ENCODE measurements around the gene COL1A2. TPM values are rescaled to one million over a fixed set of nuclear protein-coding genes. Genes with fewer than 3 reads are reported as not detected.

The COL1A2 gene
- total RNA-seq, 2 donors from 2014 or later: 0.31 to 0.56 TPM

DNA sequence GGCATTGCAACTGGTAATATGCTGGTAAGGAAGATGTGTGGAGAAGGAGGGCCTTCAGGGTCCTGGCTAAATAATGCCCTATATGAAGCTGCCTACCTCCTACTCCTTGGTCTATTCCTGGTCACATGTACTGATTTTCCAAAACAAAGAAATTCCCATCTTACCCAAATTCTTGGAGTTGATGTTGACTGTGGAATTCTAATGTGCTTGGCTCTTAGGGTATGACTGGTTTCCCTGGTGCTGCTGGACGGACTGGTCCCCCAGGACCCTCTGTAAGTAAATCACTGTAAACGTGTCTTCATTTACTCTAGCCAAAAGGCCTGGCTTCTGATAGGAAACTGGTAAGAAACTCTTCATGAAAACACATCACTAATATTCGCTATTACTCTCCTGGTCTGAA is 27.0 kb downstream of the COL1A2 start:
- no peak for DNase-seq
- Mint-ChIP-seq H3K4me1 (ENCODE audit: low read depth) (no peaks in the 10 kb centered on the region), H3K9me3 (no peaks in the 10 kb centered on the region), H3K4me3 (no peak overlapping the region), H3K27ac (no peak overlapping the region), H3K36me3 (ENCODE audit: insufficient read depth in 2 of 2) (no peaks in the 10 kb centered on the region), H3K27me3 (ENCODE audit: low read depth) (peaks cover 6% of the 10 kb centered on the region)
- no peak for ATAC-seq (replicated peaks in 1 of 2)

DNA sequence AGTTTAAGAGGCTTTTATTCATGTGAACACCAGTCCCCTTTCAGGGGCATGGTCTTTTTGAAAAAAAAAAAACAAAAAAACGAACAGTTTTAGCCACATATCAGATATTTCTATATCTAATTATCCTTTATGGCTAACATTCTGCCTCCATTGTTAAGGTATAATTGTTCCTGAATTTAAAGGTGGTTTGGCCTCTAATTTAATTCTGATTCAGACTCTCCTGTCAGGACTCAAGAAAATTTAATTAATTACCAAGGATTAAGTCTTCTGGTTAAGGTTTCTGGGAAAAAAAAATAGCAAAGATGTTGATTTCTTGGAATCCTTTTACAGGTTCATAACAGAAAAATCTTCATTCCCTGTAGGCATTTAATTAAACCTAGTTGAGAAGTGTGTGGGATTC is 27.4 kb downstream of the COL1A2 start:
- ATAC-seq (replicated peaks in 1 of 2): no peak
- no peak overlapping the region for H3K27ac Mint-ChIP-seq
- H3K27me3 Mint-ChIP-seq (ENCODE audit: low read depth): peaks cover 6% of the 10 kb centered on the region
- no peaks in the 10 kb centered on the region for H3K4me1 Mint-ChIP-seq (ENCODE audit: low read depth)
- no peaks in the 10 kb centered on the region for H3K9me3 Mint-ChIP-seq
- H3K4me3 Mint-ChIP-seq: no peak overlapping the region
- DNase-seq: no peak
- H3K36me3 Mint-ChIP-seq (ENCODE audit: insufficient read depth in 2 of 2): no peaks in the 10 kb centered on the region

DNA sequence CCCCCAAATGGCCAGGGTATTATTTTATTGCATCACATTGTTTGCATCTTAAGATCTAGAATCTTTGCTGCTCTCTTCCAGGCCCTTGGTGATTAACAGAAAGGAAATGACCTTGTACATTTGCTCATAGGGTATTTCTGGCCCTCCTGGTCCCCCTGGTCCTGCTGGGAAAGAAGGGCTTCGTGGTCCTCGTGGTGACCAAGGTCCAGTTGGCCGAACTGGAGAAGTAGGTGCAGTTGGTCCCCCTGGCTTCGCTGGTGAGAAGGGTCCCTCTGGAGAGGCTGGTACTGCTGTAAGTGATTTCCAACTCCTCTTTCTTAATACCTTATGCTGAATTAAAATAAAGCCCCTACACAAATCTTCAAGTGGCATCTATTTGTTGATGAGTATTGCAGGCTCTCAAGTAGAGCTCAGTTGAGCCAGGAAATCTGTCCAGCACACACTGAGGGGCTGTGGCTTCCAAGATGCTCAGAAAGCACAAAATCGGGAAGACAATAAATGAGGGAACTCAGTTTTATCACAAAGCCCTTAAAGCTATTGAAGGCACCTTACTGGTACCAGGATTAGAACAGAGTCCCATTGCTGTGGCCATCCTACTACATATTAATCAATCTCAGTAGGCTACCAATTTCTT is 28.2 kb downstream of the COL1A2 start:
- ATAC-seq (replicated peaks in 1 of 2) (no peak), DNase-seq (no peak)
- H3K27ac Mint-ChIP-seq: no peak overlapping the region
- H3K4me1 Mint-ChIP-seq (ENCODE audit: low read depth): no peaks in the 10 kb centered on the region
- H3K36me3 Mint-ChIP-seq (ENCODE audit: insufficient read depth in 2 of 2): no peaks in the 10 kb centered on the region
- H3K4me3 Mint-ChIP-seq: no peak overlapping the region
- peaks cover 6% of the 10 kb centered on the region for H3K27me3 Mint-ChIP-seq (ENCODE audit: low read depth)
- no peaks in the 10 kb centered on the region for H3K9me3 Mint-ChIP-seq

DNA sequence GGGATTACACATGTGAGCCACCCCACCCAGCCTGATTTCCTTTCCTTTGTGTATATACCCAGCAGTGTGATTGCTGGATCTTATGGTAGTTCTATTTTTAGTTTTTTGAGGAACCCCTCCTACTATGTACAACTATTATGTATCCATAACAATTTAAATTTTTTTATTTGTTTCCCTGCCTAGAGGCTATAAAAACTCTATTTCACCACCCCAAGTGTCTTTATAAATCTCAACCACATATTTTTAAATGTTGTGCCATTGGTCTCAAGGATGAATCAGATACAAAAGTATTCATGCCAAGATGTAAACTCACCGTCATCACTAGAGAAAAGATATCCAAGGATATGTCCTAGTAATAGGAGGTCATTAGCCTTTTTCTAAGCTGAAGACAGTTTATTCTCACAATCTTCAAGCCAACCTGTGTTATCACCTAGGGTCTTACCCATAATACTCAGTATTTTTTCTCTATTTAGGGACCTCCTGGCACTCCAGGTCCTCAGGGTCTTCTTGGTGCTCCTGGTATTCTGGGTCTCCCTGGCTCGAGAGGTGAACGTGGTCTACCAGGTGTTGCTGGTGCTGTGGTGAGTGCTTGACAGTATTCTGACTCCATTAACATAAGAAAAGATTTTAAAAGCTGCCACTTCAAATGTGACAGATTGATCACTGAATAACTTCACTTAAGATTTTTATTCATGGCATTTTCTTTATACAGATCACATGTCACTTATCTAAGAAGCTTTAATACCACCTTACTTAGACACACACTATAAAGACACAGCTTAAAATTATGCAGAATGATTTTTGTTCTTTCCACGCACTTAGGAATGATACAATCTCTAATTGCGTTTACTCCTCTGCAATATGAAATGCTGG is 29.4 kb downstream of the COL1A2 start:
- no peak overlapping the region for H3K27ac Mint-ChIP-seq
- ATAC-seq (replicated peaks in 1 of 2): no peak
- H3K36me3 Mint-ChIP-seq (ENCODE audit: insufficient read depth in 2 of 2): no peaks in the 10 kb centered on the region
- no peaks in the 10 kb centered on the region for H3K9me3 Mint-ChIP-seq
- H3K4me1 Mint-ChIP-seq (ENCODE audit: low read depth): no peaks in the 10 kb centered on the region
- no peak for DNase-seq
- peaks cover 9% of the 10 kb centered on the region for H3K27me3 Mint-ChIP-seq (ENCODE audit: low read depth)
- H3K4me3 Mint-ChIP-seq: no peak overlapping the region

DNA sequence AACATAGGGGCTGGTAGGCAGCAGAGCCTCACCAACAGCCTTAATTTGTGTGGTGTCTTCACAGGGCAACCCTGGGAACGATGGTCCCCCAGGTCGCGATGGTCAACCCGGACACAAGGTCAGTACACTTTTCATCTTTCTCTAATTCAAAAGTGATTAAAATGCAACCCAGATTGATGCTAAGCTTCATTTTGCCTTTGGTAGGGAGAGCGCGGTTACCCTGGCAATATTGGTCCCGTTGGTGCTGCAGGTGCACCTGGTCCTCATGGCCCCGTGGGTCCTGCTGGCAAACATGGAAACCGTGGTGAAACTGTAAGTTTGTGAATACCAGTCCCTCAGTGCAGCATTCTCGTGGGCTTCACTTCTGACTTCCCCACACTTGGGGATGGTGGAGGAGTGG is 30.9 kb downstream of the COL1A2 start:
- H3K9me3 Mint-ChIP-seq: no peaks in the 10 kb centered on the region
- no peaks in the 10 kb centered on the region for H3K36me3 Mint-ChIP-seq (ENCODE audit: insufficient read depth in 2 of 2)
- H3K27me3 Mint-ChIP-seq (ENCODE audit: low read depth): peaks cover 4% of the 10 kb centered on the region
- H3K4me1 Mint-ChIP-seq (ENCODE audit: low read depth): no peaks in the 10 kb centered on the region
- ATAC-seq (replicated peaks in 1 of 2): no peak
- no peak for DNase-seq
- H3K4me3 Mint-ChIP-seq: no peak overlapping the region
- H3K27ac Mint-ChIP-seq: no peak overlapping the region

DNA sequence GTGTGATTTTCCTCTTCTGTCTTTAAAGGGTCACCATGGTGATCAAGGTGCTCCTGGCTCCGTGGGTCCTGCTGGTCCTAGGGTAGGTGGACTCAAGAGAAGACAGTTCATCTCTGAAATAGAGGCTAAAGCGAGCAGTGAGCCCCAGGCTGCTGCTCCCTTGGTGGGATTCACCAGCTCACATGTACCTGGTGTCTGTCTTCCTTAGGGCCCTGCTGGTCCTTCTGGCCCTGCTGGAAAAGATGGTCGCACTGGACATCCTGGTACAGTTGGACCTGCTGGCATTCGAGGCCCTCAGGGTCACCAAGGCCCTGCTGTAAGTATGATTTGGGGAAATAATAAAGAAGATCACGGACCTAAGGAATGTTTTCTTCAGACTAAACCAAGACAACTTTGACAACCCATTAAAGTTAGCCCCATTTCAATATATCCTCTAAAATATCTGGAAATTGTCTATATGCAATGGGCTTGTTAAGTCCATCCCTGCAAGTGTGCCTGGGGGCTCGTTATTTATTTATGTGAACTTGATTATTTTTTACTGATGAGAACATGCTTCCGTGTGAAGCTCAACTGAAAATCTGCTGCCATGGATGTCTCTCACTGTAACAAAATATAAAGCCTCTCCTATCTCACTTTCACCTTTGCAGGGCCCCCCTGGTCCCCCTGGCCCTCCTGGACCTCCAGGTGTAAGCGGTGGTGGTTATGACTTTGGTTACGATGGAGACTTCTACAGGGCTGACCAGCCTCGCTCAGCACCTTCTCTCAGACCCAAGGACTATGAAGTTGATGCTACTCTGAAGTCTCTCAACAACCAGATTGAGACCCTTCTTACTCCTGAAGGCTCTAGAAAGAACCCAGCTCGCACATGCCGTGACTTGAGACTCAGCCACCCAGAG is 32.5 kb downstream of the COL1A2 start:
- peaks cover 4% of the 10 kb centered on the region for H3K27me3 Mint-ChIP-seq (ENCODE audit: low read depth)
- no peaks in the 10 kb centered on the region for H3K4me1 Mint-ChIP-seq (ENCODE audit: low read depth)
- H3K27ac Mint-ChIP-seq: no peak overlapping the region
- H3K4me3 Mint-ChIP-seq: no peak overlapping the region
- H3K9me3 Mint-ChIP-seq: no peaks in the 10 kb centered on the region
- ATAC-seq (replicated peaks in 1 of 2) (no peak), DNase-seq (no peak)
- H3K36me3 Mint-ChIP-seq (ENCODE audit: insufficient read depth in 2 of 2): no peaks in the 10 kb centered on the region

DNA sequence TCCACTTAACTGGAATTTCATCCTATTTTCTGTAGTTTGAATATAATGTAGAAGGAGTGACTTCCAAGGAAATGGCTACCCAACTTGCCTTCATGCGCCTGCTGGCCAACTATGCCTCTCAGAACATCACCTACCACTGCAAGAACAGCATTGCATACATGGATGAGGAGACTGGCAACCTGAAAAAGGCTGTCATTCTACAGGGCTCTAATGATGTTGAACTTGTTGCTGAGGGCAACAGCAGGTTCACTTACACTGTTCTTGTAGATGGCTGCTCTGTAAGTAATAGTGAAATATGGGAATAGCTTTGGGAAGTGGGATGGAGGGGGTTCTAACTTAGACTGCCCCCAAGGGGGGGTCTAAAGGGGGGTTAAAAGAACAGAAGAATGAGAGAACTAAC is 34.5 kb downstream of the COL1A2 start:
- ATAC-seq (replicated peaks in 1 of 2): no peak
- Mint-ChIP-seq H3K36me3 (ENCODE audit: insufficient read depth in 2 of 2) (no peaks in the 10 kb centered on the region), H3K9me3 (no peaks in the 10 kb centered on the region)

DNA sequence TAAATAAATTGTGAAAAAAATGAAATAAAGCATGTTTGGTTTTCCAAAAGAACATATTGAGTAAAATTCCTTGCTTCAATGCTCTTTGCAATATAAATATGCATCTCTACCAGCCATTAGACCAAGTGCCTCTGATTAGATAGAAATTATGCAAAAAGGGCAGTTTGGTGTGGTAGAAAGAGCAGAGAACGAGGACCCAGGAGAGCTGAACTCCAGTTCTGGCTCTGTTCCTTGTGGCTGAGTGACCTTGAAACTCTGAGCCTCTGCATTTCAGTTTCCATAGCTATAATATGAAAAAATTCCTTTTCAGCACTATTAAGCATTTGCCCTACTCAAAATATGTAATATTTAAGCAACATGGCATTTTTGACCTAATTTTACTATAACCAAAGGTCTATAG is 36.5 kb downstream of the COL1A2 start:
- Mint-ChIP-seq H3K36me3 (ENCODE audit: insufficient read depth in 2 of 2) (no peaks in the 10 kb centered on the region), H3K27me3 (ENCODE audit: low read depth) (peaks cover 15% of the 10 kb centered on the region), H3K9me3 (no peaks in the 10 kb centered on the region), H3K4me1 (ENCODE audit: low read depth) (no peaks in the 10 kb centered on the region), H3K27ac (no peak overlapping the region), H3K4me3 (no peak overlapping the region)
- no peak for DNase-seq
- no peak for ATAC-seq (replicated peaks in 1 of 2)

More for the DNA sequence above, 34.5 kb downstream of the COL1A2 start:
- H3K27ac Mint-ChIP-seq: no peak overlapping the region
- H3K4me1 Mint-ChIP-seq (ENCODE audit: low read depth): no peaks in the 10 kb centered on the region
- no peak for DNase-seq
- no peak overlapping the region for H3K4me3 Mint-ChIP-seq
- H3K27me3 Mint-ChIP-seq (ENCODE audit: low read depth): peaks cover 4% of the 10 kb centered on the region

DNA sequence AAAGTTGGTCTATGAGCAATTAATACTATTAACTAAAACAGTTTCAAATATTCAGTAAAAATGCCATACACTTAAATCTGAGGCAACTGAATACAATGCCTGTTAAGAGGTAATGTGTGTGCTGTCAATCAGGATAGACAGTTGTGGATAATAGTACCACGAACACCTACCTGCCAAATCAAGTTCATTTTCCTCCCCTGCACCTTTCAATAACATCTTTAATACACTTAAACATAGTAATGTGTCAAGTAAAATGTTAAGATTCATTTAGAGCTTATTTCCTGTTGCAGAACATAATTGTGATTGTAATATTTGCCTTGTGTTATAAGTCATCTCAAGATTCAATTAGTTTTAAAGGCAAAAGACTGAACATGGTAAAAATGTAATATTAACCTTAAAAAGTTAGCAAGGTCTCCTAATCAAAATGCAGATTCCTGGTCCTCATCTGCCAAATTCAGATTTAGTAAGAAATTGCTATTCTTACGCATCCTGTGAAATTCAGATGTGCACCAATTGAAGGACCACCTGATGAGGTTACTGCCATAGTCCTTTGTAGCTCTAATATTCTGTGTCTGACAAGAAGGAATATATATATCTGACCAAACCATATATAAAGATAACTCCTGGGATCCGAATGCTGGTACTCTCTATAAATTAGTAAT is 37.1 kb downstream of the COL1A2 start:
- DNase-seq: no peak
- H3K27ac Mint-ChIP-seq: no peak overlapping the region
- no peaks in the 10 kb centered on the region for H3K4me1 Mint-ChIP-seq (ENCODE audit: low read depth)
- H3K4me3 Mint-ChIP-seq: no peak overlapping the region
- peaks cover 21% of the 10 kb centered on the region for H3K27me3 Mint-ChIP-seq (ENCODE audit: low read depth)
- no peaks in the 10 kb centered on the region for H3K9me3 Mint-ChIP-seq
- ATAC-seq (replicated peaks in 1 of 2): no peak
- H3K36me3 Mint-ChIP-seq (ENCODE audit: insufficient read depth in 2 of 2): no peaks in the 10 kb centered on the region

DNA sequence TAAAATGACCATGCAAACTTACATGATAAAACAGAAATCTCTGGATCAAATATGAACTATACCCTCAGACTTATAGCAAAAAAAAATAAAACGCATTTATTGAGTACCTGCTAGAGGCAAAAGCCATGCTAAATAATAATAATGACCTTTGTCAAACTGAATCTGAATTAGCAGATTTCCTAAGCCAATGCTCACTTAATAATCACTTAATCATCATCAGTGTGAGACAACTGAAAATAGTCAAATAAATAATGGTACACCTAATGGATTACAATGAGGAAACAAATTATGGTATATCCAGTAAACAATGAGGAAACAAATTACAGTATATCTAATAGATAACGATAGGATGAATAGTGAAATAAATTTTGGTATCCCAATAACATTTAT is 37.6 kb downstream of the COL1A2 start:
- no peaks in the 10 kb centered on the region for H3K9me3 Mint-ChIP-seq
- H3K36me3 Mint-ChIP-seq (ENCODE audit: insufficient read depth in 2 of 2): no peaks in the 10 kb centered on the region

DNA sequence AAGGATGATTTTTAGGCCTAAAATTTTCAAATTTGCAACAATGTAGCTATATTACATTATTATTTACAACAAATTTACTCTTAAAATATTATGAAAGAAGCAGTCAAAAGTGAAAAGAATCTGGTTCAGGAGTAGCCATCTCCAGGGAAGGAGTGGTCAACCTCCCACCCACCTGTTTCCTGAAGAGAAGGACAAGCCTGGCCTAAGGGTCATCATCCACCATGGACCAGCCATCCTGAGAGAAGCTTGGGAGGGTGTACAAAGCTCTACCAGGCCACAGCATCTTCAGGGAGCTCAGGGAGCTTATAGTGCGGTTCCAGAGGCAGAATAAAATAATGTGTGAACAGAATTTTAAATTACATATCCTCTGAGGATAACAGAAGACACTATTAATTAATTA is 38.1 kb downstream of the COL1A2 start:
- DNase-seq (no peak), ATAC-seq (replicated peaks in 1 of 2) (no peak)
- Mint-ChIP-seq H3K36me3 (ENCODE audit: insufficient read depth in 2 of 2) (no peaks in the 10 kb centered on the region), H3K27ac (no peak overlapping the region), H3K4me1 (ENCODE audit: low read depth) (no peaks in the 10 kb centered on the region), H3K9me3 (no peaks in the 10 kb centered on the region), H3K4me3 (no peak overlapping the region), H3K27me3 (ENCODE audit: low read depth) (peaks cover 24% of the 10 kb centered on the region)

More for the DNA sequence above, 37.6 kb downstream of the COL1A2 start:
- no peak for ATAC-seq (replicated peaks in 1 of 2)
- DNase-seq: no peak
- Mint-ChIP-seq H3K4me1 (ENCODE audit: low read depth) (no peaks in the 10 kb centered on the region), H3K27me3 (ENCODE audit: low read depth) (peaks cover 21% of the 10 kb centered on the region), H3K4me3 (no peak overlapping the region), H3K27ac (no peak overlapping the region)

DNA sequence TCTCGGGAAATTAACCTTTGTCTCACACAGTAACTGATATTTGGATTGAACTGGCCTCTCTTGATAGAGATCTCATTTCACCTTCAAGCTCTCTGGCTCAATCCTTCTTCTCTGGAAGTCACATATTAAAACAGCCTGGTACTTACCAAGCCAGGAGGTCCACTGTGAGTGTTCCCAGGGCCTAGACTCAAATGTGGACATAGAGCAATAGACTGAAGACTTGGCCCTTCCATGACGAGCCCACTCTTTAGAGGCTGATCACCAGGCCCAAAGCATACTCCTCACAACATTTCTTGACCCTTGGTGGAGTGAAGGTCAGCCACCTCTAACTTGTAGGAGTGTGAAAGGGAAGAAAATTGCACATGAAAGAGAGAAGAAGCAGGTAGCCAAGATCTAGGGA is 38.5 kb downstream of the COL1A2 start:
- Mint-ChIP-seq H3K27me3 (ENCODE audit: low read depth) (peaks cover 28% of the 10 kb centered on the region), H3K36me3 (ENCODE audit: insufficient read depth in 2 of 2) (no peaks in the 10 kb centered on the region), H3K4me1 (ENCODE audit: low read depth) (no peaks in the 10 kb centered on the region), H3K27ac (no peak overlapping the region), H3K9me3 (no peaks in the 10 kb centered on the region), H3K4me3 (no peak overlapping the region)
- DNase-seq (no peak), ATAC-seq (replicated peaks in 1 of 2) (no peak)

DNA sequence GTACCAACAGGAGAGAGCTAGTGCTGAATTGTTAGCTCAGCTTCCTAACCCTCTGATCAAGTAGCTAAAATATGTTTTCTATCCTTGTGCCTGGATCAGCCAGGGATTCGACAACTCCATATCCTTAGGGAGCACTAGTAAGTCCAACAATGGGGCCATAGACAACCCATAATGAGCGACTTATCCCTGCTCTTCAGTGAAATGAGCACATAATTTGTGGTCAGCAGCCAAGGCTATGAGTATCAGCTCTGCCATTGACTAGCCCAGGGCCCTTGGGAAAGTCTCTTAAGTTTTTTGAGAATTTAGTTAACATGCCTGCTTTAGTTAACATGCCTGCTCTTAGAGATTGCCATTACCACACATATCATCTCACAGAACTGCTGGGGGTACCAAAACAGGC is 39.3 kb downstream of the COL1A2 start:
- no peak for ATAC-seq (replicated peaks in 1 of 2)
- Mint-ChIP-seq H3K4me3 (no peak overlapping the region), H3K9me3 (no peaks in the 10 kb centered on the region)

More for the DNA sequence above, 39.3 kb downstream of the COL1A2 start:
- Mint-ChIP-seq H3K27ac (no peak overlapping the region), H3K27me3 (ENCODE audit: low read depth) (peaks cover 29% of the 10 kb centered on the region), H3K36me3 (ENCODE audit: insufficient read depth in 2 of 2) (no peaks in the 10 kb centered on the region), H3K4me1 (ENCODE audit: low read depth) (no peaks in the 10 kb centered on the region)
- DNase-seq: no peak

Data from activated T-cell treated with anti-CD3 and anti-CD28 coated beads, Interleukin-2, amount 50 U/mL, for 72 hours (primary cell).